SK-N-MC (cell line): ENCODE results near the gene CCDC107.

Experiments used
- EZH2 ChIP-seq: fragments of 200-600 bp; sonication (generic); IDR thresholded peaks from one replicate; pipeline ENCODE4 v1.6.1; 2017; ENCODE audit warnings: antibody characterized with exemption
- FOXP2 ChIP-seq: optimal IDR thresholded peaks from 2 replicates; pipeline ENCODE3; 2011; ENCODE audit warnings: mild to moderate bottlenecking, moderate library complexity; ENCODE audit not compliant: insufficient read depth; ENCODE audit errors: extremely low read length, control extremely low read depth
- POLR2AphosphoS5 ChIP-seq: IDR thresholded peaks from 2 replicates; pipeline ENCODE4 v1.6.1; 2012; ENCODE audit warnings: mild to moderate bottlenecking, low read depth, low read length, borderline replicate concordance

DNA sequence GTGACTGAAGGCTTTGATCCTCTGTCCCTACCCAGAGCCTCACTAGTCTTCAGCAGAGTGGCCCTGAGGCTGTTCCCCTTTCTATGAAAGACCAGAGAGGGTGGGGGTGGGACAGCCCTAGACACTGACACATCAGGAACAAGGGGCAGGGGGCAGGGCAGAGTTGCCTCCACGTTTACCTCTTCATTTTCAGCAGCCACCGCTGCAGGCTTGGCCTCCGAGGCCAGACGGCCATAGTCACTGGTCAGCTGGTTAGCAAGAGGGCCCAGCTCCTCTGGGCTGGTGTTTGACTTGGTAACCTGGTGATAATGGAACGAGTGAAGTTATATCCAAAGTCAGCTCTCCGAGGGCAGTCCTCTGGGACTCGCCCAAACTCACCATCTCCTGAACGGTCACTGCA, 47.3 kb downstream of the CCDC107 start:
- TF ChIP-seq EZH2, result no peak
- TF ChIP-seq POLR2AphosphoS5, result no peak
- TF ChIP-seq FOXP2, result no peak
